Inflammatory macrophage (primary cell): Measurements from ENCODE around the gene PAGE2.
"Not testable (repeated sequence)": the region's sequence is repeated elsewhere in the genome, so short reads cannot be mapped to it uniquely, and the experiment has no call there.

ENCODE experiments used
- DNase-seq, 2 donors: peaks; one replicate each; pipeline ENCODE4 v3.0.0-alpha.2; 2020 to 2022

The PAGE2 gene

GRCh38 chrX:55127692-55128091 is 38.9 kb downstream of the PAGE2 start:
- DNase-seq, result peak in 1 of 2 donors; percentile 12

- DNase-seq, result no peak
Observed at GRCh38 chrX:55129361-55129760, 40.5 kb downstream of the PAGE2 start.

DNA sequence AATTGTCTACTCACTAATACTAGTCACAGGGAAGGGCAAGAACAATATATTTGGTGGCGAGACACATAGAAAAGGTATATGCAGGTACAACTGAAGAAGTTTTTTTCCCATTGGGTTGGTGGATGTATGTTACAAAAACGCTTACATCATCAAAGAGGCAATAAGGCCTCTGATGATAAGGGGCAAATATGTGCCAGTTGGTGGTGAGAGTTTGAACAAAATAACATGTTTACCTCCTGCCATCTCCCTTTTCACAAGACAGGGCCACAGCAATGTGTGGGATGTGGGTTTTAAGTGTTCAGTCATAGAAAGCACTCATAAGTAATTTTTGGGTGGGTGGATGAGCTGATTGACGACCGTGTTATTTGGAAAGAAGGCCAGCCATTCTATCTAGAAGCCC is 41.7 kb downstream of the PAGE2 start:
- DNase-seq, result no peak

DNA sequence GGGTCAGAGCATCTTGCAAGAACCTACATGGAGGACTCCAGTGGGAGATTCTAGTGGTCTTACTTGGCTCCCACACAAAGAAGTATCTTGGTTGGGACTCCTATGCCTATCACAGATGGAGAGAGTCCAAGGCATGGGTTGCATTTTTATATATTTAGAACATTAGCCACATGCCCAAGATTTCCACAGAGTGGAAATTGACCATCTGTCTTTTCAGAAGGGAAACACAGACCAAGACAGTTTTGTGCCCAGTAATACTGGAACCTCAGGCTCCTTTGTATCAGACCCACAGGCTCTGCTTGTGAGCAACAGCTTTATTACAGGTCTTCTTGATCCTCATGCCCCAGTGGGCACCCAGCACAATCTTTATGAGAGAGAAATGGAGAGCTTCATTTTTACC is 43.6 kb downstream of the PAGE2 start:
- DNase-seq, result no peak

GRCh38 chrX:55135171-55135570 is 46.4 kb downstream of the PAGE2 start:
- peak; percentile 23 to 24 for DNase-seq

DNA sequence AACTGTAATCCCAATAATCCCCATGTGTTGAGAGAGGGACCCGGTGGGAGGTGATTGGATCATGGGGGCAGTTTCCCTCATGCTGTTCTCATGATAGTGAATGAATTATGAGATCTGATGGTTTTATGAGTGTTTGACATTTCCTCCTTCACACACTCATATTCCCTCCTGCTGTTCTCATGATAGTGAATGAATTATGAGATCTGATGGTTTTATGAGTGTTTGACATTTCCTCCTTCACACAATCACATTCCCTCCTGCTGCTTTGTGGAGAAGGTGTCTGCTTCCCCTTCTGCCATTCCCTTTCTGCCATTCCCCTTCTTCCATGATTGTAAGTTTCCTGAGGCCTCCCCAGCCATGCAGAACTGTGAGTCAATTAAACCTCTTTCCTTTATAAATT is 52.0 kb downstream of the PAGE2 start:
- not testable (repeated sequence) for DNase-seq
